Fibroblast of mammary gland (primary cell): ENCODE measurements around the gene TSPAN11.

Source experiments
- DNase-seq: peaks from one replicate; pipeline ENCODE4 v3.0.0-alpha.2; 2010; ENCODE audit warnings: low read depth
- H3K4me3 ChIP-seq: 2 replicates; pipeline ENCODE4 v1.5.1; 2011; ENCODE audit warnings: low read depth, mild to moderate bottlenecking, low read length, moderate library complexity; ENCODE audit not compliant: control insufficient read depth
- CTCF ChIP-seq: conservative IDR thresholded peaks from 2 replicates; pipeline ENCODE4 v1.5.1; 2011; ENCODE audit warnings: low read depth, low read length, inconsistent platforms; ENCODE audit not compliant: control insufficient read depth, insufficient read depth

Gene TSPAN11

GRCh38 chr12:30936036-30936435, 9.5 kb downstream of the TSPAN11 start:
- peak; percentile 13 for DNase-seq
- no peak overlapping the region for H3K4me3 ChIP-seq
- peak; percentile 11 for TF ChIP-seq CTCF

GRCh38 chr12:30939234-30939633, 12.7 kb downstream of the TSPAN11 start:
- H3K4me3 ChIP-seq: no peak overlapping the region
- DNase-seq: no peak
- TF ChIP-seq CTCF: no peak

GRCh38 chr12:30942486-30942885, 15.9 kb downstream of the TSPAN11 start:
- no peak overlapping the region for H3K4me3 ChIP-seq
- no peak for TF ChIP-seq CTCF
- no peak for DNase-seq

GRCh38 chr12:30942936-30943335, 16.4 kb downstream of the TSPAN11 start:
- DNase-seq: no peak
- no peak for TF ChIP-seq CTCF
- no peak overlapping the region for H3K4me3 ChIP-seq

- no peak for TF ChIP-seq CTCF
- no peak overlapping the region for H3K4me3 ChIP-seq
- no peak for DNase-seq
Measured at GRCh38 chr12:30945443-30946164, 19.1 kb downstream of the TSPAN11 start.

GRCh38 chr12:30952015-30952414, 25.5 kb downstream of the TSPAN11 start:
- DNase-seq: no peak
- no peak for TF ChIP-seq CTCF
- no peak overlapping the region for H3K4me3 ChIP-seq
